ENCODE measurements around the gene VEZT.
"Not testable (repeated sequence)": the region's sequence is repeated elsewhere in the genome, so short reads cannot be mapped to it uniquely, and the experiment has no call there.

VEZT gene

DNA sequence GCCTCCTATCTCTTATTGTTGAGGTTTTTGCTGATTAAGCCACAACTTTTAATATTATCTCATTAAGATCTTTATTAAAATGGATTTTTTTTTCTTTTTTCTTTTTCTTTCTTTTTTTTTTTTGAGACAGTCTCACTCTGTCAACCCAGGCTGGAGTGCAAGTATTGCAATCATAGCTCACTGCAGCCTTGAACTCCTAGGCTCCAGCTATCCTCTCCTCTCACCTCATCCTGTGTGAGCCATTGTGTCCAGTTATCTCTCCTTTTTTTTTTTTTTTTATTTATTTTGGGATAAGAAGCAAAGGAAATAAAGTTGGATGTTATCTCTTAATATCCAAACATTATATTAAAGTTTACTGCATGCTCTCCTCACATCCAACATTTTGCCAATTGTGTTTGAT, 12.7 kb downstream of the VEZT start:
- DNase-seq (ENCODE audit: low read depth), result peak; percentile 32

DNA sequence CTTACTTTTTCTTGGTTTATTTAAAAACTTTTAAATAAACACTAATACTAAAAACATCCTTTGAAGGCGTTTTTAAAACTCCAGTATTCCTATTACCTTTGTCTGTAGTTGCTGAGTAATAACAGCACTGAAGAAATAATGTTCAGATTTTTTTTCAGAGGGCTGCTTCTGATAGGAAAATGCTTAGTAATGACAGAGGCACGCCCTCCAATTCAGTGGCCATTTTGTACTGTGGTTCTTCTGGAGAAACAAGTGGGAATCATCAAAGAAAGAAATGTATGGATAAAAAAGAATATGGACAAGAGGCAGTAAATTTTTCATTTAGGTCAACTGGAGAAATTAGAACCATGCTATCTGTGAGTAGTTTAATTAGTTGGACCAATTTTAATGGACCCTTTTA, 13.6 kb downstream of the VEZT start:
- H3K4me3 ChIP-seq (ENCODE audit: low read depth, low read length), result no peak overlapping the region
- no peak for DNase-seq (ENCODE audit: low read depth)
- TF ChIP-seq, protein P1, sequence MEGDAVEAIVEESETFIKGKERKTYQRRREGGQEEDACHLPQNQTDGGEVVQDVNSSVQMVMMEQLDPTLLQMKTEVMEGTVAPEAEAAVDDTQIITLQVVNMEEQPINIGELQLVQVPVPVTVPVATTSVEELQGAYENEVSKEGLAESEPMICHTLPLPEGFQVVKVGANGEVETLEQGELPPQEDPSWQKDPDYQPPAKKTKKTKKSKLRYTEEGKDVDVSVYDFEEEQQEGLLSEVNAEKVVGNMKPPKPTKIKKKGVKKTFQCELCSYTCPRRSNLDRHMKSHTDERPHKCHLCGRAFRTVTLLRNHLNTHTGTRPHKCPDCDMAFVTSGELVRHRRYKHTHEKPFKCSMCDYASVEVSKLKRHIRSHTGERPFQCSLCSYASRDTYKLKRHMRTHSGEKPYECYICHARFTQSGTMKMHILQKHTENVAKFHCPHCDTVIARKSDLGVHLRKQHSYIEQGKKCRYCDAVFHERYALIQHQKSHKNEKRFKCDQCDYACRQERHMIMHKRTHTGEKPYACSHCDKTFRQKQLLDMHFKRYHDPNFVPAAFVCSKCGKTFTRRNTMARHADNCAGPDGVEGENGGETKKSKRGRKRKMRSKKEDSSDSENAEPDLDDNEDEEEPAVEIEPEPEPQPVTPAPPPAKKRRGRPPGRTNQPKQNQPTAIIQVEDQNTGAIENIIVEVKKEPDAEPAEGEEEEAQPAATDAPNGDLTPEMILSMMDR (IDR thresholded peaks at IDR 0.05; ENCODE audit: control insufficient read depth, extremely low read depth, insufficient read depth), result no peak

More for the DNA sequence above, 12.7 kb downstream of the VEZT start:
- TF ChIP-seq, protein P1 (IDR thresholded peaks at IDR 0.05; ENCODE audit: control insufficient read depth, extremely low read depth, insufficient read depth), result no peak
- no peak overlapping the region for H3K4me3 ChIP-seq (ENCODE audit: low read depth, low read length)

DNA sequence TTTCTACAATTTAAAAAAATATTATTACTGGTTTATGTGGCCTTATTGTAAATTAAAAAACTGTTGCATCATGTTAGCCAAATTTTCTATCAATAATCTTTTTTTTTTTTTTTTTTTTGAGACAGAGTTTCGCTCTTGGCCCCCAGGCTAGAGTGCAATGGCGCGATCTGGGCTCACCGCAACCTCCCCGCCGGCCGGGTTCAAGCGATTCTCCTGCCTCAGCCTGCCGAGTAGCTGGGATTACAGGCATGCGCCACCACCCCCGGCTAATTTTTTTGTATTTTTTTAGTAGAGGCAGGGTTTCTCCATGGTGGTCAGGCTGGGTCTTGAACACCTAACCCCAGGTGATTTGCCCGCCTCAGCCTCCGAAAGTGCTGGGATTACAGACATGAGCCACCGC, 16.6 kb downstream of the VEZT start:
- not testable (repeated sequence) for H3K4me3 ChIP-seq (ENCODE audit: low read depth, low read length); DNase-seq (ENCODE audit: low read depth)

DNA sequence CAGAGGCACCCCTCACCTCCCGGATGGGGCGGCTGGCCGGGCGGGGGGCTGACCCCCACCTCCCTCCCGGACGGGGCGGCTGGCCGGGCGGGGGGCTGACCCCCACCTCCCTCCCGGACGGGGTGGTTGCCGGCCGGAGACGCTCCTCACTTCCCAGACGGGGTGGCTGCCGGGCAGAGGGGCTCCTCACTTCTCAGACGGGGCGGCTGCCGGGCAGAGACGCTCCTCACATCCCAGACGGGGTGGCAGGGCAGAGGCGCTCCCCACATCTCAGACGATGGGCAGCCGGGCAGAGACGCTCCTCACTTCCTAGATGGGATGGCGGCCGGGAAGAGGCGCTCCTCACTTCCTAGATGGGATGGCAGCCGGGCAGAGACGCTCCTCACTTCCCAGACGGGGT, 18.0 kb downstream of the VEZT start:
- DNase-seq (ENCODE audit: low read depth); H3K4me3 ChIP-seq (ENCODE audit: low read depth, low read length): not testable (repeated sequence)

DNA sequence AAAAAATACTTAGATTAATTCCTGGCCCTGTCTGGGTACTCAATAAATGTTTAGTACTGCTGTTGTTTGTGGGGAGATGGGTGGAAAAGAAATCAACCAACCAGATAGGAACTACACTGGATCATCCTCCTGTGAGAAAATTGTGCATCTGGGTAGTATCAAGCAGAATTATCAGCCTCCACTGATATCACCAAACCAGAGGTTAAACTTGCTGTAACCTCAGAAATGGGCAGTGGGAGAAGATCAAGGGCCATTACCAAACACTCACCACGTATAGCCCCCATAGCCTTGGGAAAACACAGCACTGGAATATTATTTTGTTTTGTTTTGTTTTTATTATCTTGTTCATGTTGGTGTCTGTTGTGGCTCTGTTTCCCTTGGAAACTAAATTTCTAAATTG, 19.7 kb downstream of the VEZT start:
- TF ChIP-seq, protein P1 (IDR thresholded peaks at IDR 0.05; ENCODE audit: control insufficient read depth, extremely low read depth, insufficient read depth), result no peak
- no peak for DNase-seq (ENCODE audit: low read depth)
- H3K4me3 ChIP-seq (ENCODE audit: low read depth, low read length), result no peak overlapping the region

DNA sequence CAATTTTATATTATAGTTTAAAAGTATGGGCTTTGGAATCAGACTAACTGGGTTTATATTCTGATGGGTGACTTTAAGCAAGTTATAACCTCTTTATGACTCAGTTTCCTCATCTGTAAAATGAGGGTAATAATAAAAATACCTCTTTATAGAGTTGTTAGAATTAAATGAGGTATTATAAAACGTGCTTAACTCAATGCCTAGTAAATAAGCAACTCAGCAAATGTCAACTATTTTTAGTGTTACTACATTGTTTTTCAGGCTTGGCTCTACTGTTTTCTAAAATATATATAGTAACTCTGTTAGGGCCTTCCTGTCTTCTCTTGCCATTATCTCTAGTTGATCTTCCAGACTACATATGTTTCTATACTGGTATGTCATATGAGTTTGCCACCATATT, 20.5 kb downstream of the VEZT start:
- DNase-seq (ENCODE audit: low read depth), result no peak
- TF ChIP-seq, protein P1 (IDR thresholded peaks at IDR 0.05; ENCODE audit: control insufficient read depth, extremely low read depth, insufficient read depth), result no peak
- no peak overlapping the region for H3K4me3 ChIP-seq (ENCODE audit: low read depth, low read length)

DNA sequence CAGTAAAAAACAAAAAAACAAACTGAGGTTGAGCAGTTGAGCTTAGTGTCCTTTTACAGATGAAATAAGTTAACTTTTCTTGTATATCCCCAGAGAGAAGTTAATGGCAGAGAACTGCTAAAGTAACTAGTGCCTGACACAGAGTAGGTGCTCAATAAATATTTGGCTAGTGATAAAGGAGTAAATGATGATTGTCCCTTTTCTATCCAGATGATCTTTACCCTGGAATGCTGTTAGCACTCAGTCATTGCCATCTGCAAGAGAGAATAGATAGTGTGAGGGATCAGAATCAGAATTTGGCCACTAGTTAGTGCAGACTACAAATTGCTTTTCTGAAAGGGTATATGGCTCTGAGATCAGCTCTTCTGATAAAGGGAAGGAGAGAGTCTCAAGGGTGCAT, 21.6 kb downstream of the VEZT start:
- TF ChIP-seq, protein P1 (IDR thresholded peaks at IDR 0.05; ENCODE audit: control insufficient read depth, extremely low read depth, insufficient read depth), result no peak
- H3K4me3 ChIP-seq (ENCODE audit: low read depth, low read length), result no peak overlapping the region
- DNase-seq (ENCODE audit: low read depth), result no peak

DNA sequence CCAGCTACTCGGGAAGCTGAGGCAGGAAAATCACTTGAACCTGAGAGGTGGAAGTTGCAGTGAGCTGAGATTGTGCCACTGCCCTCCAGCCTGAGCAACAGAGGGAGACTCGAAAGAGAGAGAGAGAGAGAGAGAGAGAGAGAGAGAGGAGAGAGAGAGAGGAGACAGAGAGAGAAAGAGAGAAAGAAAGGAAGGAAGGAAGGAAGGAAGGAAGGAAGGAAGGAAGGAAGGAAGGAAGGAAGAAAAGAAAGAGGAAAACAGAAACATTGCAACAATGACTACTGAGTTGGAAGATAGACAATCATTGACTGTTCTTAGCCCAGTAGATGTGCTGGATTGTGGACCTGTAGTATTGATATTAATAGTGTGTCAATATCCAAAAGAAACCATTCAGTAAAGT, 22.2 kb downstream of the VEZT start:
- not testable (repeated sequence) for H3K4me3 ChIP-seq (ENCODE audit: low read depth, low read length)

DNA sequence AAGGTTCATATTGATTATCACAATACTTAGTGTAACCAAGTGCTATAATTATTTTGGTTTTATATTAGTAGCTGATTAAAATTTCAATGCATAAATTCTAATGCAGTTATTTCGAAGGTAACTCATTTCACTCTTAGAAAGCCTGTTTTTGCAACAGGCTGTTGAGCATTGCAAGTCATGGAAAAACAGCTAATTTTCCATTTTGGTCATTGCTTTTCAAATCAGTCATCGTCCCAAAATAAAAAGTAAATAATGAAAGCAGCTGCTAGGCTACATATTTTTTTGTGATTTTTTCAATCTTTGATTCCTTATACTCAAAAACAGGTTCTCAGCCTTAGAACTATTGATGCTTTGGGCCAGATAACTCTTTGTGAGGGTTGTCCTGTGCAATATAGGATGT, 22.9 kb downstream of the VEZT start:
- TF ChIP-seq, protein P1 (IDR thresholded peaks at IDR 0.05; ENCODE audit: control insufficient read depth, extremely low read depth, insufficient read depth), result no peak
- no peak for DNase-seq (ENCODE audit: low read depth)
- H3K4me3 ChIP-seq (ENCODE audit: low read depth, low read length), result no peak overlapping the region

More for the DNA sequence above, 22.2 kb downstream of the VEZT start:
- not testable (repeated sequence) for DNase-seq (ENCODE audit: low read depth)

DNA sequence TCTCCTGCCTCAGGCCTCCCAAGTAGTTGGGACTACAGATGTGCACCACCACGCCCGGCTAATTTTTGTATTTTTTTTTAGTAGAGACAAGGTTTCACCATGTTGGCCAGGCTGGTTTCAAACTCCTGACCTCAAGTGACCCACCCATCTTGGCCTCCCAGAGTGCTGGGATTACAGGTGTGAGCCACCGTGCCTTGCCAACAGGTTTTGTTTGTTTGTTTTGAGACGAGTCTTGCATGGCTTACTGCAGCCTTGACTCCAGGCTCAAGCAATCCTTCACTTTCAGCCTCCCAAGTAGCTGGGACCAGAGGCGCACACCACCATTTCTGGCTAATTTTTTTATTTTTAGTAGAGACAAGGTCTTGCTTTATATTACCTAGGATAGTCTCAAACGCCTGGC, 23.5 kb downstream of the VEZT start:
- H3K4me3 ChIP-seq (ENCODE audit: low read depth, low read length); DNase-seq (ENCODE audit: low read depth): not testable (repeated sequence)

All from LNCaP clone FGC (cell line).